Mammary epithelial cell (primary cell): Measurements from ENCODE around the gene NTF4.

Source experiments
- CTCF ChIP-seq, 2 donors: IDR thresholded peaks in 1 of 2; conservative IDR thresholded peaks in 1 of 2; 2 replicates each; pipeline ENCODE4 v1.5.1; 2011 to 2012; ENCODE audit warnings: inconsistent platforms in 2 of 2, low read length in 2 of 2, mild to moderate bottlenecking in 2 of 2, control low read depth in 1 of 2, low read depth in 1 of 2; ENCODE audit not compliant: insufficient read depth in 1 of 2; ENCODE audit errors: extremely low read depth in 1 of 2
- EZH2 ChIP-seq: IDR thresholded peaks from 2 replicates; pipeline ENCODE4 v1.6.1; 2012; ENCODE audit warnings: low read length, inconsistent platforms, borderline replicate concordance

- TF ChIP-seq CTCF (conservative IDR thresholded peaks at IDR 0.05 in 1 of 2, IDR thresholded peaks at IDR 0.05 in 1 of 2; ENCODE audit: extremely low read depth in 1 of 2, insufficient read depth in 1 of 2, low read depth in 1 of 2, low read length in 2 of 2) (no peak), EZH2 (no peak)
Measured at GRCh38 chr19:49111218-49111998, 46.8 kb upstream of the NTF4 start.
